Measurements from ENCODE around the gene CARD11.

- TF ChIP-seq POLR2AphosphoS5 (IDR thresholded peaks at IDR 0.05; ENCODE audit: low read depth, low read length) (no peak), SIN3A (IDR thresholded peaks at IDR 0.05; ENCODE audit: borderline replicate concordance, insufficient read depth, low read length) (no peak)
These were observed 139.5 kb downstream of the CARD11 start for GRCh38 chr7:2904202-2904601.

All from PFSK-1 (cell line).